ENCODE results near the gene USP40. TPM values are rescaled to one million over a fixed set of nuclear protein-coding genes. Genes with fewer than 3 reads are reported as not detected.

Gene USP40
- polyA plus RNA-seq, 3 donors: 45.9 to 64.2 (median 48.7) TPM

Other genes with a start within 250 kb of the USP40 start
- 10 to 100 TPM; 30.3 to 31.1 (median 30.4) TPM for gene DGKD, start 212.3 kb downstream of the USP40 start, polyA plus RNA-seq (ENCODE audit: insufficient read length in 3 of 3)
- gene UGT1A8, start 50.9 kb upstream of the USP40 start, polyA plus RNA-seq (ENCODE audit: insufficient read length in 3 of 3): not detected
- not detected for gene UGT1A10, start 69.7 kb upstream of the USP40 start, polyA plus RNA-seq (ENCODE audit: insufficient read length in 3 of 3)
- gene UGT1A9, start 105.1 kb upstream of the USP40 start, polyA plus RNA-seq (ENCODE audit: insufficient read length in 3 of 3): 1 to 10 TPM; 6.2 to 7.8 (median 7.0) TPM
- gene UGT1A7, start 115.1 kb upstream of the USP40 start, polyA plus RNA-seq (ENCODE audit: insufficient read length in 3 of 3): under 1 TPM in 1 of 3 donors, not detected in 2; 0.09 TPM
- 1 to 10 TPM; 2.5 to 4.3 (median 3.2) TPM for gene UGT1A6, start 126.1 kb upstream of the USP40 start, polyA plus RNA-seq (ENCODE audit: insufficient read length in 3 of 3)
- gene UGT1A5, start 146.1 kb upstream of the USP40 start, polyA plus RNA-seq (ENCODE audit: insufficient read length in 3 of 3): not detected
- not detected for gene UGT1A4, start 152.0 kb upstream of the USP40 start, polyA plus RNA-seq (ENCODE audit: insufficient read length in 3 of 3)
- not detected for gene UGT1A3, start 162.3 kb upstream of the USP40 start, polyA plus RNA-seq (ENCODE audit: insufficient read length in 3 of 3)
- gene UGT1A1, start 193.5 kb upstream of the USP40 start, polyA plus RNA-seq (ENCODE audit: insufficient read length in 3 of 3): under 1 TPM; 0.23 to 0.56 (median 0.24) TPM
- under 1 TPM in 2 of 3 donors, not detected in 1; 0.26 to 0.27 TPM for gene MROH2A, start 211.5 kb upstream of the USP40 start, polyA plus RNA-seq (ENCODE audit: insufficient read length in 3 of 3)

Data from renal cortex interstitium (tissue), 3 donors.